K562 (cell line): ENCODE data around the gene FXR1. TPM values are rescaled to one million over a fixed set of nuclear protein-coding genes. Genes with fewer than 3 reads are reported as not detected.
A peak's percentile ranks its signal among the peaks of the same experiment; 100 is the strongest.

Experiments used
- ATF2 ChIP-seq: sonication (generic); formaldehyde crosslinking; IDR thresholded peaks from 2 replicates; pipeline ENCODE4 v1.8.1; 2022; ENCODE audit warnings: missing genetic modification reagents
- BCLAF1 ChIP-seq, 2 experiments: fragments of 450-650 bp in 1 of 2; IDR thresholded peaks; 2 replicates each; pipeline ENCODE4 v1.6.1; 2011 to 2017; ENCODE audit warnings: low read depth in 2 of 2, antibody characterized with exemption in 1 of 2, borderline replicate concordance in 1 of 2, low read length in 1 of 2, mild to moderate bottlenecking in 1 of 2, mixed read lengths in 1 of 2; ENCODE audit not compliant: control insufficient read depth in 1 of 2
- BRF2 ChIP-seq: IDR thresholded peaks from 3 replicates; pipeline ENCODE4 v1.6.1; 2011; ENCODE audit warnings: borderline replicate concordance, mild to moderate bottlenecking; ENCODE audit not compliant: insufficient read length, insufficient read depth
- CREM ChIP-seq: IDR thresholded peaks from 2 replicates; pipeline ENCODE4 v1.6.1; 2014; ENCODE audit warnings: antibody characterized with exemption, low read depth
- HDAC1 ChIP-seq, 2 experiments: fragments of 450-650 bp; IDR thresholded peaks; 2 replicates each; pipeline ENCODE4 v1.6.1; 2016 to 2017; ENCODE audit warnings: inconsistent platforms in 1 of 2, mild to moderate bottlenecking in 1 of 2, moderate library complexity in 1 of 2
- HINFP ChIP-seq: fragments of 450-650 bp; conservative IDR thresholded peaks from 2 replicates; pipeline ENCODE4 v1.6.1; 2016; ENCODE audit warnings: missing genetic modification characterization, low read depth, mild to moderate bottlenecking, control low read depth, missing compliant biosample characterization
- NFIC ChIP-seq: fragments of 450-650 bp; IDR thresholded peaks from 2 replicates; pipeline ENCODE4 v1.6.1; 2017; ENCODE audit warnings: mild to moderate bottlenecking, inconsistent platforms
- OTX1 ChIP-seq: fragments of 450-650 bp; formaldehyde crosslinking; IDR thresholded peaks from 2 replicates; pipeline ENCODE4 v1.4.0; 2022; ENCODE audit warnings: mild to moderate bottlenecking
- PKNOX1 ChIP-seq: fragments of 450-650 bp; IDR thresholded peaks from 2 replicates; pipeline ENCODE4 v1.6.1; 2016
- RBM22 ChIP-seq: fragments of 200-400 bp; formaldehyde crosslinking; IDR thresholded peaks from 2 replicates; pipeline ENCODE4 v1.6.1; 2018; ENCODE audit warnings: low read length, low read depth; ENCODE audit not compliant: poor library complexity, severe bottlenecking
- SMARCA5 ChIP-seq: fragments of 450-650 bp; IDR thresholded peaks from 2 replicates; pipeline ENCODE4 v1.6.1; 2016
- TRIM25 ChIP-seq: fragments of 450-650 bp; IDR thresholded peaks from 2 replicates; pipeline ENCODE4 v1.7.0; 2016; ENCODE audit warnings: borderline replicate concordance
- ZNF133 ChIP-seq: fragments of 250-450 bp; sonication (Bioruptor Pico); IDR thresholded peaks from 2 replicates; pipeline ENCODE4 v1.4.0; 2020; ENCODE audit warnings: mild to moderate bottlenecking
- ZNF24 ChIP-seq: fragments of 450-650 bp; IDR thresholded peaks from 2 replicates; pipeline ENCODE4 v1.6.1; 2016
- ZNF444 ChIP-seq: fragments of 250-450 bp; sonication (Bioruptor Pico); IDR thresholded peaks from 2 replicates; pipeline ENCODE4 v1.4.0; 2020; ENCODE audit warnings: mild to moderate bottlenecking, moderate library complexity
- polyA plus RNA-seq, 8 experiments: library from polyadenylated mRNA; depleted of rRNA in 4 of 8; stranded (reverse) in 5 of 8; unstranded in 3 of 8; fragments of >200 nt; fragmentation: Nextera tagmentation in 2 of 8; fragmentation: Illumina TruSeq in 1 of 8; extraction: Ambion mirVana in 2 of 8; extraction: Trizol in 1 of 8; gene quantifications; 2 replicates each; pipeline versions ENCODE4 v1.2.1 to v1.2.3, GENCODE V29; 2011 to 2014; ENCODE audit warnings: inconsistent platforms in 1 of 8, missing spikeins in 1 of 8
- total RNA-seq, 7 experiments: library from RNA; depleted of rRNA in 6 of 7; stranded (reverse); fragments of >200 nt in 6 of 7; fragmentation: Illumina TruSeq in 2 of 7; extraction: Trizol in 2 of 7; gene quantifications; 2 replicates each; pipeline versions ENCODE4 v1.2.1 to v1.2.3, GENCODE V29; 2011 to 2021; ENCODE audit warnings: low replicate concordance in 1 of 7

FXR1 gene
- total and polyA plus RNA-seq, 9 of the 15 experiments (the other 6 are each of a cell fraction or from before 2014, with no cell fraction given), result 59.4 to 177 (median 136) TPM

GRCh38 chr3:180912304-180913296 lies at the start of gene FXR1 (continued):
- TF ChIP-seq PKNOX1 (no peak), TRIM25 (no peak), BRF2 (no peak), NFIC (peak; percentile 36), ZNF133 (CRISPR knock-in tag) (no peak), HDAC1 (IDR thresholded peaks at IDR 0.05) (no peak), RBM22 (no peak), OTX1 (CRISPR knock-in tag) (no peak), ATF2 (CRISPR knock-in tag) (no peak), SMARCA5 (no peak), ZNF24 (no peak), BCLAF1 (IDR thresholded peaks at IDR 0.05; ENCODE audit: borderline replicate concordance in 1 of 2, control insufficient read depth in 1 of 2, low read depth in 2 of 2, low read length in 1 of 2) (no peak), CREM (peak; percentile 43; the same call in 1 of the 2 replicates), ZNF444 (CRISPR knock-in tag) (no peak), HINFP (tag) (no peak)
